Nephron (organoid): ENCODE data around the gene CORO1C.
A peak's percentile ranks its signal among the peaks of the same experiment; 100 is the strongest.
"Not testable (repeated sequence)": the region's sequence is repeated elsewhere in the genome, so short reads cannot be mapped to it uniquely, and the experiment has no call there.

Experiments used
- H3K27ac Mint-ChIP-seq, 3 experiments: 2 replicates each; pipeline ENCODE4 v1.8.0; 2020; ENCODE audit warnings: mixed read lengths in 3 of 3, mild to moderate bottlenecking in 2 of 3, moderate library complexity in 1 of 3
- H3K27me3 Mint-ChIP-seq: 2 replicates; pipeline ENCODE4 v1.8.0; 2021; ENCODE audit warnings: low read depth, mild to moderate bottlenecking, moderate library complexity, mixed read lengths
- H3K36me3 Mint-ChIP-seq: 2 replicates; pipeline ENCODE4 v1.8.0; 2020; ENCODE audit warnings: low read depth, mixed read lengths
- H3K4me1 Mint-ChIP-seq: 2 replicates; pipeline ENCODE4 v1.8.0; 2020; ENCODE audit warnings: mixed read lengths
- H3K4me3 Mint-ChIP-seq, 3 experiments: 2 replicates each; pipeline ENCODE4 v1.8.0; 2020; ENCODE audit warnings: mild to moderate bottlenecking in 3 of 3, mixed read lengths in 3 of 3, moderate library complexity in 2 of 3
- H3K9me3 Mint-ChIP-seq: 2 replicates; pipeline ENCODE4 v1.8.0; 2020; ENCODE audit warnings: mixed read lengths
- CTCF ChIP-seq, 3 experiments: fragments of 200-600 bp; sonication (generic); IDR thresholded peaks; one replicate each; pipeline ENCODE4 v1.5.0; 2021; ENCODE audit warnings: antibody characterized with exemption in 3 of 3; ENCODE audit not compliant: unreplicated experiment in 3 of 3

Gene CORO1C

GRCh38 chr12:108734200-108734906 lies 3.0 kb upstream of the CORO1C start:
- no peak for TF ChIP-seq CTCF (IDR thresholded peaks at IDR 0.05; ENCODE audit: unreplicated experiment in 3 of 3)
- Mint-ChIP-seq H3K36me3 (no peaks in the 10 kb centered on the region), H3K27ac (peak overlapping the region; percentile 88 to 99 (median 98)), H3K27me3 (no peaks in the 10 kb centered on the region), H3K9me3 (peaks cover 3% of the 10 kb centered on the region), H3K4me3 (peak overlapping the region; percentile 63 to 77 (median 69)), H3K4me1 (peaks cover 17% of the 10 kb centered on the region)

- not testable (repeated sequence) for H3K36me3 Mint-ChIP-seq, H3K27me3 Mint-ChIP-seq, H3K9me3 Mint-ChIP-seq, H3K4me3 Mint-ChIP-seq
- Mint-ChIP-seq H3K27ac (peak overlapping the region in 1 of 3 experiments; percentile 98), H3K4me1 (peaks cover 29% of the 10 kb centered on the region)
Measured at GRCh38 chr12:108733230-108733531, 1.9 kb upstream of the CORO1C start.

GRCh38 chr12:108732489-108733229 lies 1.3 kb upstream of the CORO1C start:
- H3K27me3 Mint-ChIP-seq = no peaks in the 10 kb centered on the region
- no peaks in the 10 kb centered on the region for H3K36me3 Mint-ChIP-seq
- no peaks in the 10 kb centered on the region for H3K9me3 Mint-ChIP-seq
- peak overlapping the region; percentile 93 to 98 (median 96) for H3K27ac Mint-ChIP-seq
- TF ChIP-seq CTCF (IDR thresholded peaks at IDR 0.05; ENCODE audit: unreplicated experiment in 3 of 3) = no peak
- peaks cover 34% of the 10 kb centered on the region for H3K4me1 Mint-ChIP-seq
- H3K4me3 Mint-ChIP-seq = peak overlapping the region; percentile 95 to 97 (median 96)

- Mint-ChIP-seq H3K4me3 (peak overlapping the region; percentile 95 to 97 (median 96)), H3K36me3 (no peaks in the 10 kb centered on the region), H3K9me3 (no peaks in the 10 kb centered on the region), H3K4me1 (peaks cover 40% of the 10 kb centered on the region), H3K27ac (peak overlapping the region; percentile 93 to 98 (median 96)), H3K27me3 (no peaks in the 10 kb centered on the region)
- peak in 2 of 3 experiments; percentile 24 to 37 for TF ChIP-seq CTCF (IDR thresholded peaks at IDR 0.05; ENCODE audit: unreplicated experiment in 3 of 3)
Measured at GRCh38 chr12:108731866-108732461, 646 bp upstream of the CORO1C start.

GRCh38 chr12:108730365-108731104 lies 783 bp downstream of the CORO1C start:
- Mint-ChIP-seq H3K4me1 (peaks cover 45% of the 10 kb centered on the region), H3K36me3 (no peaks in the 10 kb centered on the region), H3K27ac (peak overlapping the region; percentile 86 to 98 (median 93)), H3K9me3 (no peaks in the 10 kb centered on the region), H3K4me3 (peak overlapping the region; percentile 92 to 97 (median 94)), H3K27me3 (no peaks in the 10 kb centered on the region)
- TF ChIP-seq CTCF (IDR thresholded peaks at IDR 0.05; ENCODE audit: unreplicated experiment in 3 of 3) = no peak
